Type B pancreatic cell (in vitro differentiated cells): ENCODE results near the gene CEP104. TPM values are rescaled to one million over a fixed set of nuclear protein-coding genes. Genes with fewer than 3 reads are reported as not detected.
"Not testable (repeated sequence)": the region's sequence is repeated elsewhere in the genome, so short reads cannot be mapped to it uniquely, and the experiment has no call there.

Experiments used
- DNase-seq: peaks from one replicate; pipeline ENCODE4 v3.0.0; 2021; ENCODE audit warnings: mixed read lengths; ENCODE audit not compliant: unreplicated experiment; ENCODE audit errors: extremely low spot score
- H3K27ac Mint-ChIP-seq: 2 replicates; pipeline ENCODE4 v1.8.0; 2021; ENCODE audit warnings: mild to moderate bottlenecking, mixed read lengths
- H3K27me3 Mint-ChIP-seq: 2 replicates; pipeline ENCODE4 v1.8.0; 2021; ENCODE audit warnings: mixed read lengths
- H3K36me3 Mint-ChIP-seq: 2 replicates; pipeline ENCODE4 v1.8.0; 2021; ENCODE audit warnings: mixed read lengths
- H3K4me1 Mint-ChIP-seq: one replicate; pipeline ENCODE4 v1.8.0; 2021; ENCODE audit warnings: mixed read lengths; ENCODE audit not compliant: unreplicated experiment
- H3K4me3 Mint-ChIP-seq: 2 replicates; pipeline ENCODE4 v1.8.0; 2021; ENCODE audit warnings: mild to moderate bottlenecking, mixed read lengths
- H3K9me3 Mint-ChIP-seq: 2 replicates; pipeline ENCODE4 v1.8.0; 2021; ENCODE audit warnings: mixed read lengths
- CTCF ChIP-seq: fragments of 200-600 bp; sonication (generic); conservative IDR thresholded peaks from 2 replicates; pipeline ENCODE4 v1.5.0; 2021; ENCODE audit warnings: antibody characterized with exemption, mild to moderate bottlenecking
- total RNA-seq: library from RNA; stranded (reverse); gene quantifications from 2 replicates; pipeline ENCODE4 v1.2.1, GENCODE V29; 2021; ENCODE audit warnings: low replicate concordance

The CEP104 gene
- total RNA-seq, 1 donor from 2014 or later, result 41.9 TPM

- no peak for DNase-seq
- Mint-ChIP-seq H3K27ac (no peak overlapping the region), H3K9me3 (no peaks in the 10 kb centered on the region), H3K36me3 (no peaks in the 10 kb centered on the region), H3K4me3 (no peak overlapping the region), H3K4me1 (no peaks in the 10 kb centered on the region), H3K27me3 (peaks cover 2% of the 10 kb centered on the region)
- TF ChIP-seq CTCF, result no peak
Observed at GRCh38 chr1:3811595-3811911, 45.5 kb downstream of the CEP104 start.

DNA sequence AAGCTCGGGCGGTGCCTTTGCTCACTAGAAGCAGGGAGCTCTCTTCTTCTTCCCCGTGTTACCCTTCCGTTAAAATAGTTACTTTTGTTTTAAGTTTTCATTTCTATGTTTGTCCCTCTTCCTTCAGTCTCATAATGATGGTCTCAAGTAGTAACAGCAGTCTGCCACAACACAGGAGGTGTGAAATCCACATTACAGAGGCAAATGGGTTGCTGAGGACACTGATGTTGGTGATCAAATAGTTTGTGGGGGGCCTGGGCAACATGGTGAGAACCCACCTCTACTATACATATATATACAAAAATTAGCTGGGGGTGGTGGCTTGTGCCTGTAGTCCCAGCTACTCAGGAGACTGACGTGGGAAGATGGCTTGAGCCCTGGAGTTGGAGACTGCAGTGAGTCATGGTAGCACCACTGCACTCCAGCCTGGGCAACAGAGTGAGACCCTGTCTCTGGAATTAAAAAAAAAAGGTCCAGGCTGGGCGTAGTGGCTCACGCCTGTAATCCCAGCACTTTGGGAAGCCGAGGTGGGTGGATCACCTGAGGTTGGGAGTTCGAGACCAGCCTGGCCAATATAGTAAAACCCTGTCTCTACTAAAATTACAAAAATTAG is 46.8 kb downstream of the CEP104 start:
- not testable (repeated sequence) for H3K9me3 Mint-ChIP-seq, H3K4me1 Mint-ChIP-seq, H3K27me3 Mint-ChIP-seq, H3K4me3 Mint-ChIP-seq, DNase-seq, H3K36me3 Mint-ChIP-seq, H3K27ac Mint-ChIP-seq

- peaks cover 5% of the 10 kb centered on the region for H3K27me3 Mint-ChIP-seq
- no peaks in the 10 kb centered on the region for H3K4me1 Mint-ChIP-seq
- peaks cover 9% of the 10 kb centered on the region for H3K9me3 Mint-ChIP-seq
- H3K4me3 Mint-ChIP-seq, result no peak overlapping the region
- no peak overlapping the region for H3K27ac Mint-ChIP-seq
- DNase-seq, result no peak
- no peaks in the 10 kb centered on the region for H3K36me3 Mint-ChIP-seq
- no peak for TF ChIP-seq CTCF
Observed at GRCh38 chr1:3809680-3810079, 47.3 kb downstream of the CEP104 start.

- Mint-ChIP-seq H3K27me3 (peaks cover 16% of the 10 kb centered on the region), H3K9me3 (peaks cover 9% of the 10 kb centered on the region), H3K27ac (no peak overlapping the region), H3K4me1 (no peaks in the 10 kb centered on the region), H3K36me3 (no peaks in the 10 kb centered on the region), H3K4me3 (no peak overlapping the region)
- no peak for DNase-seq
- no peak for TF ChIP-seq CTCF
Observed at GRCh38 chr1:3807769-3808168, 49.2 kb downstream of the CEP104 start.

- peaks cover 3% of the 10 kb centered on the region for H3K4me1 Mint-ChIP-seq
Observed at GRCh38 chr1:3805038-3805437, 52.0 kb downstream of the CEP104 start.

GRCh38 chr1:3804627-3804944 is 52.4 kb downstream of the CEP104 start:
- H3K4me1 Mint-ChIP-seq, DNase-seq, H3K36me3 Mint-ChIP-seq, H3K4me3 Mint-ChIP-seq, H3K9me3 Mint-ChIP-seq, H3K27ac Mint-ChIP-seq: not testable (repeated sequence)
- peaks cover 30% of the 10 kb centered on the region for H3K27me3 Mint-ChIP-seq

More at GRCh38 chr1:3805038-3805437, 52.0 kb downstream of the CEP104 start:
- Mint-ChIP-seq H3K36me3 (no peaks in the 10 kb centered on the region), H3K27me3 (peaks cover 27% of the 10 kb centered on the region), H3K9me3 (peaks cover 9% of the 10 kb centered on the region), H3K27ac (no peak overlapping the region), H3K4me3 (no peak overlapping the region)
- TF ChIP-seq CTCF, result no peak
- DNase-seq, result no peak
